Skin of body (tissue), 2 donors: ENCODE results near the gene TGFBRAP1. TPM values are rescaled to one million over a fixed set of nuclear protein-coding genes. Genes with fewer than 3 reads are reported as not detected.
"Not testable (repeated sequence)": the region's sequence is repeated elsewhere in the genome, so short reads cannot be mapped to it uniquely, and the experiment has no call there.

ENCODE experiments used
- DNase-seq: peaks from one replicate; lab custom pipeline; 2025; lab: John Stamatoyannopoulos, UW
- total RNA-seq: library from RNA; depleted of rRNA; stranded (reverse); fragments of >200 nt; gene quantifications from one replicate; pipeline ENCODE4 v1.2.3, GENCODE V29; 2014

TGFBRAP1 gene
- total RNA-seq, 1 donor from 2014 or later = 10.2 TPM

GRCh38 chr2:105274046-105274445, 55.5 kb downstream of the TGFBRAP1 start:
- DNase-seq = no peak

GRCh38 chr2:105272176-105272575, 57.4 kb downstream of the TGFBRAP1 start:
- DNase-seq = no peak

- DNase-seq = no peak
These were observed 58.0 kb downstream of the TGFBRAP1 start for GRCh38 chr2:105271393-105272045.

DNA sequence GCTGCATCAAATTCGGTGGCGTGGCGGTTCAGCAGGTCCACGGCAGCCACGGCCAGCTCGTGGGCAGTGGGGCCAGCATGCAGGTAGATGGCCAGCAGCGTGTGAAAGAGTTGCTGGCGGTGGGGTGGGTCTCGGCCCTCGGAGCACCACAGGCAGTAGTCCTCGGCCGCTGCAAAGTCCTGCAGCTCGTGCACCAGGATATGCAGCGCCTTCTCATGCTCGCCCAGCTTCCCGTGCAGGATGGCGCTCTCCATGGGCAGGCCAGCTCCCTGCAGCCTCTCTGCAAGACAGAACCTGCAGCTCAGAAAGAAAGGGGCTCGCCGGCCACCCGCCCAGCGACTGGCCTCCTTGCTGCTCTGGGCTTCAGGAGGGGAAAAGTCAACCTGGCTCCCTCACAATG, 60.1 kb downstream of the TGFBRAP1 start:
- no peak for DNase-seq

- no peak for DNase-seq
These were observed 66.9 kb downstream of the TGFBRAP1 start for GRCh38 chr2:105262651-105263091.

DNA sequence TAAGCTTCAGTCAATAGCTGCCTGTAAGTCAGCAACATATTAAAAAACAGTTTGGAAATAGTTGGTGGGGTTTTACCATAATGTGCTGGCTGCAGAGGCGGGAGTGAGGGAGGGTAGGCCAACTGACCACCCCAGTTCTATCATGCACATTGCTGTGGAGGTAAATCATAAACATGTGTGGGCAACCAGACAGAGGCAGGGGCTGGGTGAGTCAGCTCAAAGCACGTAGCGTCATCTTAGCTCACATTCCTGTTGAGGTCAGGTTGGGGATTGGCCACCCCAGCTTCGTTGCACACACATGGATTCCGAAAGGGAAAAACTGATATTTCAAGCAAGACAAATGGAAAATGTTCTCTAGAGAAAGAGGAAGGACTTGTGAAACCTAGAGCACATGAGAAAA, 68.5 kb downstream of the TGFBRAP1 start:
- DNase-seq = no peak

- no peak for DNase-seq
These were observed 70.6 kb downstream of the TGFBRAP1 start for GRCh38 chr2:105258835-105259350.

- no peak for DNase-seq
These were observed 71.6 kb downstream of the TGFBRAP1 start for GRCh38 chr2:105257981-105258380.

DNA sequence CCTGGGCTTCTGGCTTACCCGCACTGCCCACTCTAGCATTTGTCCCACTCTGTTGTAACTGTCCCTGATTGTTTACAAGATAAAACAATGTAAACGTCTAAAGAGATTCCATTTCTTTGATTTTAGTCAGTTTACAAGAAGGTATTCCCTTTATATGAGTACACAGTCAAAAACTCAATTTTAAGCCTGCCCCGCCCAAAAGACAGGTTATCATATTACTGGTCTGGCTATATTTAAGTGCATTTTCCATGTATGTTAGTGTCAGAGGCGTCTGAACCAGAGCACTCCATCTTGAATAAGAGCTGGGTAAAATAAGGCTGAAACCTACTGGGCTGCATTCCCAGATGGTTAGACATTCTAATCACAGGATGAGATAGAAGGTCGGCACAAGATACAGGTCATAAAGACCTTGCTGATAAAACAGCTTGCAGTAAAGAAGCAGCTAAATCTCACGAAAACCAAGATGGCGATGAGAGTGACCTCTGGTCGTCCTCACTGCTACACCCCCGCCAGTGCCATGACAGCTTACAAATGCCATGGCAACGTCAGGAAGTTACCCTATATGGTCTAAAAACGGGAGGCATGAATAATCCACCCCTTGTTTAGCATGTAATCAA, 73.0 kb downstream of the TGFBRAP1 start:
- no peak for DNase-seq

GRCh38 chr2:105255979-105256378, 73.6 kb downstream of the TGFBRAP1 start:
- no peak for DNase-seq

DNA sequence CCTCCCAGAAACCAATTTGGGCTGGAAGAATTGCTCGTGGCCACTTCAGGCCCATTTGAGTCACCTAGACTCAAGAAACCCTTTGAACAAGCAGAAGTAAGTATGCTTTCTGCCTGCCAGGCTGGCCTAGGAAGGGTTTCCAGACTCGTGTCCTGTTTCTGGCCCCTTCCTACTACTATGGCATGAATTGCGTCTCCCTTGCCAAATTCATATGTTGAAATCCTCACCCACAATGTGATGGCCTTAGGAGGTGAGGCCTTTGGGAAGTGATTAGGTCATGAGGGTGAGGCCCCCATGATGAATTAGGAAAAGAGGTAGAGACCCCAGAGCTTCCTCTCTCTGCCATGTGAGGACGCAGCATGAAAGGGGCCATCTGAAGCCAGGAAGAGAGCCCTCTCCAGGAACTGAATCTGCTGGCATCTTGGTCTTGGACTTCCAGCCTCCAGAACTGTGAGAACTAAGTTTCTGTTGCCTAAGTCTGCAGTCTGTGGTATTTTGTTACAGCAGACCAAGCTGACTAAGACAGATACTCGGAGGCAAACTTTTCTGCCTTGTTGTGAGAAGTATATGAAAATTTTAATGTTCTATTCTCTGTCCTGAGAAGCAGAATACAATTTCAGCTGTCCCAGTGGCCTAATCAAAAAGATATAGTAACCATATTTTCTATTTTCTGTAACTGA, 74.9 kb downstream of the TGFBRAP1 start:
- no peak for DNase-seq

GRCh38 chr2:105252271-105252670, 77.3 kb downstream of the TGFBRAP1 start:
- DNase-seq = no peak

- DNase-seq = not testable (repeated sequence)
These were observed 78.4 kb downstream of the TGFBRAP1 start for GRCh38 chr2:105251016-105251648.

DNA sequence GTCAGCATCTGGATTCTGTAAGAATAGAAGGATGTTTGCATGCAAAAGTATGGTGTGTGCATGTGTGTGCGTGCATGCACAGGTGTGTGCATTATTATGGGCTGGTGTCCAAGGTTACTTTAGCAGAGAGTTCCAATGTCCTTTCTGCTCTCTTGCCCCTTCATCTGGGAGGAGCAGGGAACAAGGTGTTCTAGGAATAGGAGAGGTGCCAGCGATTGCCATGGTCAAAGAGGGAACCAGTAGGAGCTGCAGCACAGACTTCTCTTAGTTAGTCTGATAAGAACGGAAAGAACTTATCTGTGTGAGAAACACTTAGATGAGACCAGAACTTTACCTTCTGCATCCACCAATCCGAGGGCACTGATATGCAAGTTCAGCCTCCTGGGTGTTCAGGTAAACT, 79.6 kb downstream of the TGFBRAP1 start:
- no peak for DNase-seq

GRCh38 chr2:105249181-105249580, 80.4 kb downstream of the TGFBRAP1 start:
- no peak for DNase-seq

- DNase-seq = no peak
These were observed 81.0 kb downstream of the TGFBRAP1 start for GRCh38 chr2:105248316-105249070.

GRCh38 chr2:105244451-105244850, 85.1 kb downstream of the TGFBRAP1 start:
- no peak for DNase-seq

DNA sequence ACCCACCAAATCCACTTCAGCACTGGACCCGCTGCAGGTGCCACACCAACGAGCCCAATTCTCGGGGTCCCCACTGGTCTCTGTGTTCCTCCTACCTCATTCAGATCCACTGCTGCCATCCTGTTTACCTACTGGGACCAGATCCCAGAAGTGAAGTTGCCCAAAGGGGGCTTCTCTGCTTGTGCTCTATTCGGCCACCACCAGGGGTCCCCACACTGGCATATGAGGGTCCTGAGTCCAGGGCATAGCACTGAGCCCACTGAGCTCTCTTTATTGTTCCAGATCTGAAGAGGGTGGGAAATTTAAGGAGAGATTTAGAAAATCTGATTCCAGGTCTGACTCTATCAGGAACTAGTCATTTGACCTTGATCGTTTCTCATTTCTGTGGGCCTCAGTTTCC, 85.6 kb downstream of the TGFBRAP1 start:
- no peak for DNase-seq

DNA sequence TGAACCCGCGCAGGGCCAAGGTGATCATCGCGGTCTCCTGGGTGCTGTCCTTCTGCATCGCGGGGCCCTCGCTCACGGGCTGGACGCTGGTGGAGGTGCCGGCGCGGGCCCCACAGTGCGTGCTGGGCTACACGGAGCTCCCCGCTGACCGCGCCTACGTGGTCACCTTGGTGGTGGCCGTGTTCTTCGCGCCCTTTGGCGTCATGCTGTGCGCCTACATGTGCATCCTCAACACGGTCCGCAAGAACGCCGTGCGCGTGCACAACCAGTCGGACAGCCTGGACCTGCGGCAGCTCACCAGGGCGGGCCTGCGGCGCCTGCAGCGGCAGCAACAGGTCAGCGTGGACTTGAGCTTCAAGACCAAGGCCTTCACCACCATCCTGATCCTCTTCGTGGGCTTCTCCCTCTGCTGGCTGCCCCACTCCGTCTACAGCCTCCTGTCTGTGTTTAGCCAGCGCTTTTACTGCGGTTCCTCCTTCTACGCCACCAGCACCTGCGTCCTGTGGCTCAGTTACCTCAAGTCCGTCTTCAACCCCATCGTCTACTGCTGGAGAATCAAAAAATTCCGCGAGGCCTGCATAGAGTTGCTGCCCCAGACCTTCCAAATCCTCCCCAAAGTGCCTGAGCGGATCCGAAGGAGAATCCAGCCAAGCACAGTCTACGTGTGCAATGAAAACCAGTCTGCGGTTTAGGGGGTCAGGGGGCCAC, 87.1 kb downstream of the TGFBRAP1 start:
- no peak for DNase-seq

DNA sequence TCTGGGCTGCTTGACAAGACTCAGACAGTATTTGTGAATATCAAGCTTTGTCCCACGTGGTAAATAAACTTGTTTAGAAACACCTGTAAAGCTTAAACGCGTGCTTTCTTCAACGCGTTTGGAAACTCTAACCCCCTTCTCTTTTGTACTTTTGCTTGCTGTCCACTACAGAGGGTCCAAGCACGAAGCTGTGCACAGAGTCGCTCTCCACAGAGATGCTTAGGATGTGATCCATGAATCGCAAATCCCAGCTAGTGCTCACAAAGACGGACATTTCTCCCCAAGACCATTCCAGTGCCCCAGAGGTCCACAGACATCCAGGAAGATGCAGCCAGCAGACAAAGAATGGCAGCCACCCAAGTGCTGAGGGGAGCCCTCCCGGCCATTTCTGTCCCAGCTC, 88.1 kb downstream of the TGFBRAP1 start, which contains the start of gene GPR45:
TSS of gene GPR45 (plus strand) at position 301 of the 400 bp plus-strand sequence. CDS start 116 bp downstream, outside the sequence.
- DNase-seq = no peak
